HG03521 (cell line): ENCODE measurements around the gene SPHK2.
"Not testable (repeated sequence)": the region's sequence is repeated elsewhere in the genome, so short reads cannot be mapped to it uniquely, and the experiment has no call there.

Source experiments
- ATAC-seq: cut with Tn5 transposase; IDR thresholded peaks from one replicate; pipeline ENCODE4 v1.9.1; 2021; ENCODE audit warnings: mild to moderate bottlenecking, moderate library complexity; ENCODE audit not compliant: unreplicated experiment

Gene SPHK2

GRCh38 chr19:48624067-48624594 lies 4.8 kb downstream of the SPHK2 start:
- peak; percentile 56 for ATAC-seq

GRCh38 chr19:48624791-48625723 lies 5.8 kb downstream of the SPHK2 start:
- no peak for ATAC-seq

GRCh38 chr19:48625891-48626327 lies 6.6 kb downstream of the SPHK2 start:
- ATAC-seq = no peak

- ATAC-seq = no peak
These were observed 8.0 kb downstream of the SPHK2 start for GRCh38 chr19:48627201-48627864.

GRCh38 chr19:48627865-48628314 lies 8.6 kb downstream of the SPHK2 start:
- no peak for ATAC-seq

- no peak for ATAC-seq
These were observed 9.4 kb downstream of the SPHK2 start for GRCh38 chr19:48628486-48629296.

- no peak for ATAC-seq
These were observed 9.9 kb downstream of the SPHK2 start for GRCh38 chr19:48629297-48629598.

- ATAC-seq = no peak
These were observed 10.4 kb downstream of the SPHK2 start for GRCh38 chr19:48629599-48630295.

DNA sequence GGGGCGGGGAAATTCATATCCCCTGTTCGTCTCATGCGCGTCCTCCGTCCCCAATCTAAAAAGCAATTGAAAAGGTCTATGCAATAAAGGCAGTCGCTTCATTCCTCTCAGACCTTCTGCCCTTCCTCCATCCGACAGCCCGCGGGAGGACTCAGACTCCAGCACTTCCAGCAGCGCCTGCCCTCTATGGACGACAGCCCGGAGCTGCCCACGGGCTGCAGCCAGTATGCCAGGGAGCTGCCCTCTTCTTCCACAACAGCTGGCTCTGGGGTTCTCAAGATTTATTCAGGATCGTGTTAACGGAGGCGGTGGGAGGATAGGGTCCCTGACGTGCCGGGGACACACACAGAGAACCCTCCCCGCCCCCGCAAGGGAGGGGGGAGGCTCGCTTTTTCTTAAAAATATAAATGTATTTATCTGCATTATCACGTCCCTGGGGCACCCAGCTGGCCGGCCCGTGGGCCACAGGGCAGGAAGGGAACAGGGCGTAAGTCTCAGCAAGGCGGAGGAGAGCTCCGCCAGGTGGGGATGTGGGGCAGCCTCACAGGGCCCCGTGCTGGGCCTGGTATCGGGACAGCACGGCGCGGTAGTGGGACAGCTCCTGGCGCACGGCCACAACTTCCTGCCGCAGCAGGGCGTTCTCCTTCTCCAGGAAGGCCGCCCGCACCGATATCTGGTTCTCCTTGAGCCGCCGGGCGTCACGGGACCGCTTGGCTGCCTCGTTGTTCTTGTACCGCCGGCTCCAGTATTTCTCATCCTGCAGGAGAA lies 11.2 kb downstream of the SPHK2 start:
- ATAC-seq = no peak

DNA sequence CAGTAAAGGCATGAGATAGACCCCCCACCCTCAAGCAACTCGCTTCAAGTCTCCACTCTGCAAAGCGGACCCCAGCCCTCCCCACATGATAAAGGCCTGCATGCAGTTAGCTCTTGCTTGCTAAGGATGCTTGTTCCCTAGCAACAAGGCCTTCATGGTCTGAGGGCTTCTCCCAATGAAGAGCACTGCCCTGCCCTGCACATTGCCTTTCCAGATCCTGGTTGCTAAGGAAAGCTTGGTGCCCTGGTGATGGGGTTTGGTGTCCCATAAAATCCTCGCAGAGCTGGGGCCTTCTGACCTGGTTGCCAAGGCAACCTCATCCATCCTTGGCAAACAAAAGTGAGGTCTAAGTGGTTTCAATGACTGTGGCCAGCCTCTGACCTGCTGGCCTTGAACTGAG lies 11.9 kb downstream of the SPHK2 start:
- no peak for ATAC-seq

GRCh38 chr19:48632286-48632685 lies 13.0 kb downstream of the SPHK2 start:
- not testable (repeated sequence) for ATAC-seq

- no peak for ATAC-seq
These were observed 13.4 kb downstream of the SPHK2 start for GRCh38 chr19:48632692-48633147.

DNA sequence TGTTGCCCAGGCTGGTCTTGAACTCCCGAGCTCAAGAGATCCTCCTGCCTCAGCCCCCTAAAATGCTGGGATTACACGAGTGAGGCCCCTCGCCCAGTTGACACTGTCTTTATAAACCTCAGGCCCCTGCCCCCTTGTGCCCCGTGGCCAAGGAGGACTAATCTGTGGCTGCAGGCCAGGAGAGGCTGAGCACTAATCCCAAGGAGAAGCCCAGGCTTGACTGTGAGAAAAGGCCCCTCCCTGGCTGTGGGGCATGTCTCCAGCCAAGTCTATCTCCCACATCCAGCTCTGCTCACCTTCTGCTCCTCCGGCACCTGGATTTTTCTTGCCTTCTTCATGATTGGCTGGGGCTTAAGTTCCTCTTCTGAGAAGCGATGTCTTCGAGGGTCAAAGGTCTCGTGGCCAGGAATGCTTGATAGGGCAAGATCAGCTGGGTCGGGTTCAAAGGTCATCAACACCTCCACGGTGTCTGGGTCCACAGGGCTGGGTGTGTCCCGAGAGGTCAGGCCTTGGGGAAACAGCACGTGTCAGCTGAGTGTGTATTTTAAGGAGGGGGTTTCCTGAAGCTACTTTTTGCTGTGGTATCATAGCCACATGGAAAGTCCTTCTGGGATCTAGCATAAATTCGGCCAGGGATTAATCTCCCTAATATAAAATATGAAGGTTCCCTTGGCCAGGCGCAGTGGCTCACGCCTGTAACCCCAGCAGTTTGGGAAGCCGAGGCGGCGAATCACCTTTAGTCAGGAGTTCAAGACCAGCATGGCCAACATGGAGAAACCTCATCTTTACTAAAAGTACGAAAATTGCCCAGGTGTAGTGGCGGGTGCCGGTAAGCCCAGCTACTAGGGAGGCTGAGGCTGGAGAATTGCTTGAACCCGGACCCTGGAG lies 14.1 kb downstream of the SPHK2 start:
- no peak for ATAC-seq

DNA sequence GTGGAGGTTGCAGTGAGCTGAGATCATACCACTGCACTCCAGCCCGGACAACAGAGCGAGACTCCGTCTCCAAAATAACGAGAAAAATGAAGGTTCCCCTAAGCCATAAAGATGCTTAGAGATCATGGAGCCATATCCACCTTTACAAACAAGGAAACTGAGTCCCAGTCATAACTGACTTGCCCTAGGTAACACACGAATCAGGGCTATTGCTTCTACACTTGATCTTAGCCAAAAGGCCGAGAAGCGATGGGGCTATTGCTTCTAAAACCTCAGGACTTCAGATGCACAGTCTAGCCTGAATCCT lies 14.7 kb downstream of the SPHK2 start:
- ATAC-seq = no peak

- ATAC-seq = peak; percentile 19
These were observed 15.3 kb downstream of the SPHK2 start for GRCh38 chr19:48634424-48635262.

- ATAC-seq = no peak
These were observed 16.1 kb downstream of the SPHK2 start for GRCh38 chr19:48635263-48635965.
